Hepatocyte (in vitro differentiated cells): ENCODE measurements around the gene FLYWCH2. TPM values are rescaled to one million over a fixed set of nuclear protein-coding genes. Genes with fewer than 3 reads are reported as not detected.

Experiments used
- DNase-seq: peaks from one replicate; pipeline ENCODE4 v3.0.0-alpha.2; 2016; ENCODE audit warnings: low spot score
- H2AFZ ChIP-seq: fragments of 200-600 bp; sonication (generic); 2 replicates; pipeline ENCODE4 v1.6.0; 2016; ENCODE audit warnings: antibody characterized with exemption, mild to moderate bottlenecking
- H3K27ac ChIP-seq: fragments of 200-600 bp; sonication (generic); 2 replicates; pipeline ENCODE4 v1.5.1; 2016; ENCODE audit warnings: mild to moderate bottlenecking
- H3K27me3 ChIP-seq: fragments of 200-600 bp; sonication (generic); 2 replicates; pipeline ENCODE4 v1.6.1; 2016
- H3K36me3 ChIP-seq: fragments of 200-600 bp; sonication (generic); replicated peaks from 2 replicates; pipeline ENCODE4 v1.5.1; 2016; ENCODE audit warnings: low read depth; ENCODE audit not compliant: insufficient read depth
- H3K4me1 ChIP-seq: fragments of 200-600 bp; sonication (generic); 2 replicates; pipeline ENCODE4 v1.5.1; 2016; ENCODE audit warnings: mild to moderate bottlenecking, moderate library complexity; ENCODE audit not compliant: insufficient read depth
- H3K4me2 ChIP-seq: fragments of 200-600 bp; sonication (generic); 2 replicates; pipeline ENCODE4 v1.6.0; 2016
- H3K4me3 ChIP-seq: fragments of 200-600 bp; sonication (generic); 2 replicates; pipeline ENCODE4 v1.5.1; 2016; ENCODE audit warnings: mild to moderate bottlenecking
- H3K79me2 ChIP-seq: fragments of 200-600 bp; sonication (generic); 2 replicates; pipeline ENCODE4 v1.6.0; 2017; ENCODE audit warnings: mild to moderate bottlenecking
- H3K9me2 ChIP-seq: fragments of 200-600 bp; sonication (generic); replicated peaks from 2 replicates; pipeline ENCODE4 v1.6.0; 2017; ENCODE audit warnings: mild to moderate bottlenecking; ENCODE audit not compliant: insufficient read depth
- H3K9me3 ChIP-seq: fragments of 200-600 bp; sonication (generic); 2 replicates; pipeline ENCODE4 v1.5.1; 2016; ENCODE audit warnings: low read depth, mild to moderate bottlenecking
- H4K20me1 ChIP-seq: fragments of 200-600 bp; sonication (generic); 2 replicates; pipeline ENCODE4 v1.6.0; 2016; ENCODE audit warnings: mild to moderate bottlenecking; ENCODE audit not compliant: insufficient read depth, poor library complexity, severe bottlenecking
- EZH2 ChIP-seq: fragments of 200-600 bp; sonication (generic); IDR thresholded peaks from 2 replicates; pipeline ENCODE4 v1.6.1; 2016; ENCODE audit warnings: antibody characterized with exemption, mild to moderate bottlenecking, borderline replicate concordance
- EZH2phosphoT487 ChIP-seq: fragments of 200-600 bp; sonication (generic); IDR thresholded peaks from one replicate; pipeline ENCODE4 v1.6.1; 2018; ENCODE audit warnings: antibody characterized with exemption, mild to moderate bottlenecking, low read depth, moderate library complexity; ENCODE audit not compliant: unreplicated experiment, severe bottlenecking
- WGBS: methylation state at CpG from one replicate; pipeline ENCODE4 v1.1.6; 2016; ENCODE audit warnings: low lambda C conversion rate; ENCODE audit errors: missing lambda C conversion rate; 5-methylcytosine and 5-hydroxymethylcytosine counted together
- polyA plus RNA-seq: library from polyadenylated mRNA; unstranded; fragments of >200 nt; fragmentation: Nextera tagmentation; extraction: Ambion mirVana; gene quantifications from 2 replicates; pipeline ENCODE4 v1.2.1, GENCODE V29; 2016
- total RNA-seq: library from RNA; depleted of rRNA; stranded (reverse); fragments of >200 nt; gene quantifications from 2 replicates; pipeline ENCODE4 v1.2.3, GENCODE V29; 2014
- TF ChIP-seq, protein P1 (sequence below): fragments of 200-600 bp; sonication (generic); IDR thresholded peaks from 2 replicates; pipeline ENCODE4 v1.5.1; 2016; ENCODE audit warnings: antibody characterized with exemption, mild to moderate bottlenecking; ENCODE audit not compliant: poor library complexity

Gene FLYWCH2
- total and polyA plus RNA-seq, 2 experiments from 2014 or later: 40.0 to 45.1 TPM

DNA sequence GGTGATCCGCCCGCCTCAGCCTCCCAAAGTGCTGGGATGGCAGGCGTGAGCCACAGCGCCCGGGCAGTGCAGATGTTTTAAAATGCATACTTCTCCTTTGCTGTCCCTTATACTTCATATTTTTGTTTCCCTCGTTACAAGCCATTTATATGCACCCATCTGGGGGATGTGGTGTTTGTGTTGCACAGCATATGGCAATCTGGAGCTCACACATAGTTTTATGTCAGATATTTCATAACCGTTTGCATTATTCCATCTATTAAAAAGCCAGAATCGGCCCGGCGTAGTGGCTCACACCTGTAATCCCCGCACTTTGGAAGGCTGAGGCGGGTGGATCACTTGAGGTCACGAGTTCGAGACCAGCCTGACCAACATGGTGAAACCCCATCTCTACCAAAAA is 40.5 kb downstream of the FLYWCH2 start:
- WGBS: 97% methylated on average over 14 of the region's 14 CpGs
- TF ChIP-seq EZH2 (no peak), EZH2phosphoT487 (no peak)
- TF ChIP-seq, protein P1, sequence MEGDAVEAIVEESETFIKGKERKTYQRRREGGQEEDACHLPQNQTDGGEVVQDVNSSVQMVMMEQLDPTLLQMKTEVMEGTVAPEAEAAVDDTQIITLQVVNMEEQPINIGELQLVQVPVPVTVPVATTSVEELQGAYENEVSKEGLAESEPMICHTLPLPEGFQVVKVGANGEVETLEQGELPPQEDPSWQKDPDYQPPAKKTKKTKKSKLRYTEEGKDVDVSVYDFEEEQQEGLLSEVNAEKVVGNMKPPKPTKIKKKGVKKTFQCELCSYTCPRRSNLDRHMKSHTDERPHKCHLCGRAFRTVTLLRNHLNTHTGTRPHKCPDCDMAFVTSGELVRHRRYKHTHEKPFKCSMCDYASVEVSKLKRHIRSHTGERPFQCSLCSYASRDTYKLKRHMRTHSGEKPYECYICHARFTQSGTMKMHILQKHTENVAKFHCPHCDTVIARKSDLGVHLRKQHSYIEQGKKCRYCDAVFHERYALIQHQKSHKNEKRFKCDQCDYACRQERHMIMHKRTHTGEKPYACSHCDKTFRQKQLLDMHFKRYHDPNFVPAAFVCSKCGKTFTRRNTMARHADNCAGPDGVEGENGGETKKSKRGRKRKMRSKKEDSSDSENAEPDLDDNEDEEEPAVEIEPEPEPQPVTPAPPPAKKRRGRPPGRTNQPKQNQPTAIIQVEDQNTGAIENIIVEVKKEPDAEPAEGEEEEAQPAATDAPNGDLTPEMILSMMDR: no peak

DNA sequence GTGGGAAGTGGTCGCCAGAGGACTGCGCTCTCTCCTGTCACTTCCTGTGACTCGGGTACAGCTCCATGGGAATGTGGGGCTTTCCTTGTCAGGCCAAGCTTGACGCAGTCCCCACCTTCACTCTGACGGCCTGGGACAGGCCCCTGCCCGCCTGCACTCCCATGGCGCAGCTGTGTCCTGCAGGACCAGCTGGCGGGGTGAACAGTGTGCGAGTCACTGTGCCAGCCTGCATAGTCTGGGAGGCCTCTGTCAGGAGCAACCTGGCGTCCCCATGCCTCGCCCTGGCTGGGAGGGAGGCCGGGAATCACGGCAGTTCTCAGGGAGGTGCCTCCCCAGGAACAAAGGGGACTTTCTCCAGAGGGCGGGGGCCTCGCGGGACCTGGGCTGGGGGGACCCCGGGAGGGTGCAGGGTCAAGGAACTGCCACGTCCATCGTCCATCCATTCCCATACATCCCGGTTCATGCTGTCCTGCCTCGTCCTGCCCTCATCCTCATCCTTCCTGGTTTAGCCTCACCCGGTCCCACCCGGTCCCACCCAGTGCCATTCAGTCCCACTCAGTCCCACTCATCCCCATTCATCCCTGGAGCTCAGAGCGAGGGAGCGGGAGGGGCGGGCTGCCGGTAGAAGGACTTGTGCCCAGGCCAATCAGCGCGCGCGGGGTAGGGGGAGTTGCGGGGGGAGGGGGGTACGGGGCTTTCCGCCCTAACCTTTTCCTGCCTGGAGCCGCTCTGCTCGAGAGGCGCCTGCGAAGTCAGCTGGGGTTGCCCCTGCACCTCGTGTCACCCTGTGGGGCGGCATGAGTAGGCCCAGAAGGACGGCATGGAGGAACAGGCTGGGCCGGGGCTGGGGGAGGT is 42.1 kb downstream of the FLYWCH2 start:
- Histone ChIP-seq H3K27ac (no peak overlapping the region), H3K9me2 (no peaks in the 10 kb centered on the region), H3K4me2 (peak overlapping the region; percentile 49), H3K79me2 (no peaks in the 10 kb centered on the region), H2AFZ (no peak overlapping the region), H3K27me3 (no peaks in the 10 kb centered on the region), H3K9me3 (no peaks in the 10 kb centered on the region), H4K20me1 (no peaks in the 10 kb centered on the region), H3K4me1 (no peaks in the 10 kb centered on the region), H3K36me3 (no peaks in the 10 kb centered on the region), H3K4me3 (no peak overlapping the region)
- DNase-seq: no peak
- no peak for TF ChIP-seq EZH2
- TF ChIP-seq EZH2phosphoT487: no peak
- TF ChIP-seq, protein P1: no peak
- WGBS: 70% methylated on average over 22 of the region's 42 CpGs

More for the DNA sequence above, 40.5 kb downstream of the FLYWCH2 start:
- Histone ChIP-seq H3K4me3 (no peak overlapping the region), H3K36me3 (no peaks in the 10 kb centered on the region), H3K79me2 (no peaks in the 10 kb centered on the region), H3K27ac (no peak overlapping the region), H3K27me3 (no peaks in the 10 kb centered on the region), H2AFZ (no peak overlapping the region), H3K9me3 (no peaks in the 10 kb centered on the region), H3K4me2 (no peak overlapping the region), H4K20me1 (no peaks in the 10 kb centered on the region), H3K9me2 (no peaks in the 10 kb centered on the region), H3K4me1 (no peaks in the 10 kb centered on the region)
- DNase-seq: no peak

DNA sequence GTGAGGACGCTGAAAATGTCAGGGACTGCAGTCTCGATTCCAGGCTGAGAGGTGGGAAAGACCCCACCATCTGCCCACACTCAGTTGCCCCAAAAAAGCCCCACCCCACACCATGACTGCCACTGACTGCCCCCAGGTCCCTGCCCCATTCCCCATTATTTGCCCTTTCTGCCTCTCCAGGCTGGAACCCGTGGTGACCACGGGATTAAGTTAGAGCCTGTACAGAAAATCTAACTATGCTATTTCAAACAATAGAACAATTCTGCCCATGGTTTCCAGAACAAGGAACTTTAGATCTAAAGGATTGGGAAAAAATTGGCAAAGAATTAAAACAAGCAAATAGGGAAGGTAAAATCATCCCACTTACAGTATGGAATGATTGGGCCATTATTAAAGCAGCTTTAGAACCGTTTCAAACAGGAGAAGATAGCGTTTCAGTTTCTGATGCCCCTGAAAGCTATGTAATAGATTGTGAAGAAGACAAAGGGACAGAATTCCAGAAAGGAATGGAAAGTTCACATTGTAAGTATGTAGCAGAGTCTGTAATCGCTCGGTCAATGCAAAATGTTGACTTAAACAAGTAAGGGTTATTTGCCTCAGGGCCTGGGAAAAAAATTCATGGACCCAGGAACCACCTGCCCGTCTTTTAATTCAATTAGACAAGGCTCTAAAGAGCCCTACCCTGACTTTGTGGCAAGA is 43.1 kb downstream of the FLYWCH2 start:
- DNase-seq: no peak
- Histone ChIP-seq H3K27me3 (no peaks in the 10 kb centered on the region), H3K36me3 (no peaks in the 10 kb centered on the region), H3K4me1 (no peaks in the 10 kb centered on the region), H2AFZ (no peak overlapping the region), H4K20me1 (no peaks in the 10 kb centered on the region), H3K9me2 (no peaks in the 10 kb centered on the region), H3K27ac (no peak overlapping the region), H3K4me2 (no peak overlapping the region), H3K79me2 (no peaks in the 10 kb centered on the region), H3K4me3 (no peak overlapping the region), H3K9me3 (no peaks in the 10 kb centered on the region)
- WGBS: 75% methylated on average over 9 of the region's 9 CpGs
- TF ChIP-seq, protein P1: no peak
- no peak for TF ChIP-seq EZH2phosphoT487
- TF ChIP-seq EZH2: no peak
